ENCODE data around the gene SUSD3.

DNA sequence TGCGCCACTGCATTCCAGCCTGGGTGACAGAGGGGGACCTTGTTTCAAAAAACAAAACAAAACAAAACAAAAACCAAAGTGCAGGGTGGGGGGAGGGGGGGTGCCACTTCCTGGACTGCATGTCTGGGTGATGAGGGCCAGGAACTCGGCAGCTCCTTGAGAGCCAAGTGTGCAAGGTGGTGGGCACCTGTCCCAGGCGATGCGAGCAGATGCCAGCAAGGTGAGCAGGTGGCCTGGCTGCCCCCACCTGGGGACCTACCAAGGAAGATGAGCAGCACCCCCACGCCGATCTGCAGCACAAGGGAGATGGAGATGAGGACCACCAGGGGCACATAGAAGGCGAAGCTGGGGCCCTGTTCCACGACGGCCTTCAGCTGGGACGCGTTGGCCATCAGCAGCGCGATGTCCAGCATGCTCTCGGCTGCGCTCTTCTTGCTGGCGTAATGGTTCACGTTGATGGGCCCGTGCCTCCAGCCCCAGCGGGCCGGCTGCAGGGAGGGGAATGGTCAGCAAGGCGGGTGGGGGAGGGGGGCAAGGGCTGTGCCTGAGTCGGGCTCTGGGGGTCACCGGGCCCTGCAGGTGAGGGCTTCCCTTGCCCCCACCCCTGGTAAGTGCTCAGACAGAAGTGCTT, 67.8 kb downstream of the SUSD3 start:
- TF ChIP-seq CTCF (IDR thresholded peaks at IDR 0.05) (no peak), EP300 (IDR thresholded peaks at IDR 0.05) (no peak), POLR2A (IDR thresholded peaks at IDR 0.05; ENCODE audit: low read depth) (peak; percentile 33), POLR2AphosphoS5 (IDR thresholded peaks at IDR 0.05) (no peak)
